CD14-positive monocyte (primary cell): ENCODE data around the gene CNKSR2. TPM values are rescaled to one million over a fixed set of nuclear protein-coding genes. Genes with fewer than 3 reads are reported as not detected.

Source experiments
- DNase-seq, 3 donors: peaks; one replicate each; pipeline ENCODE4 v3.0.0-alpha.2; 2011 to 2022
- H2AFZ ChIP-seq: 2 replicates; pipeline ENCODE4 v1.6.0; 2012; ENCODE audit warnings: mild to moderate bottlenecking, low read depth, low read length, inconsistent platforms; ENCODE audit not compliant: insufficient read depth, poor library complexity, severe bottlenecking
- H3K27ac ChIP-seq, 2 donors: 1 replicate in 1 of 2; 2 replicates in 1 of 2; pipeline ENCODE4 v1.5.1; 2012 to 2013; ENCODE audit warnings: low read length in 2 of 2, control low read depth in 1 of 2, inconsistent platforms in 1 of 2, low read depth in 1 of 2, mild to moderate bottlenecking in 1 of 2
- H3K27me3 ChIP-seq, 2 donors: one replicate each; pipeline versions ENCODE4 v1.6.0 to v1.6.1; 2011 to 2013; ENCODE audit warnings: low read length in 2 of 2; ENCODE audit not compliant: control insufficient read depth in 2 of 2, insufficient read depth in 2 of 2
- H3K36me3 ChIP-seq, 2 donors: replicated peaks in 1 of 2; 1 replicate in 1 of 2; 2 replicates in 1 of 2; pipeline versions ENCODE4 v1.5.1 to v1.6.1; 2012 to 2013; ENCODE audit warnings: low read length in 2 of 2, control low read depth in 1 of 2, inconsistent platforms in 1 of 2, mild to moderate bottlenecking in 1 of 2; ENCODE audit not compliant: insufficient read depth in 2 of 2, control insufficient read depth in 1 of 2
- H3K4me1 ChIP-seq, 2 donors: 1 replicate in 1 of 2; 2 replicates in 1 of 2; pipeline versions ENCODE4 v1.5.1 to v1.6.1; 2012 to 2013; ENCODE audit warnings: low read length in 2 of 2, control low read depth in 1 of 2, inconsistent platforms in 1 of 2, mild to moderate bottlenecking in 1 of 2, moderate library complexity in 1 of 2; ENCODE audit not compliant: insufficient read depth in 2 of 2, control insufficient read depth in 1 of 2
- H3K4me2 ChIP-seq: replicated peaks from 2 replicates; pipeline ENCODE3; 2012; ENCODE audit warnings: low read length, moderate library complexity, mild to moderate bottlenecking; ENCODE audit not compliant: poor library complexity, severe bottlenecking; ENCODE audit errors: extremely low read depth
- H3K4me3 ChIP-seq, 3 experiments: fragments of 200-600 bp in 1 of 3; sonication (generic) in 1 of 3; replicated peaks in 1 of 3; 1 replicate in 2 of 3; 2 replicates in 1 of 3; pipeline ENCODE4 v1.5.1; 2011 to 2013; ENCODE audit warnings: low read length in 3 of 3, mild to moderate bottlenecking in 3 of 3, control low read depth in 2 of 3, low read depth in 2 of 3, inconsistent platforms in 1 of 3, moderate library complexity in 1 of 3
- H3K79me2 ChIP-seq: 2 replicates; pipeline ENCODE4 v1.6.0; 2012; ENCODE audit warnings: mild to moderate bottlenecking, control low read depth, inconsistent platforms, low read length, moderate library complexity; ENCODE audit not compliant: insufficient read depth
- H3K9ac ChIP-seq: 2 replicates; pipeline ENCODE4 v1.6.0; 2017; ENCODE audit warnings: low read length, mild to moderate bottlenecking; ENCODE audit not compliant: insufficient read depth, poor library complexity, severe bottlenecking
- H3K9me3 ChIP-seq, 2 donors: replicated peaks in 1 of 2; 1 replicate in 1 of 2; 2 replicates in 1 of 2; pipeline versions ENCODE4 v1.5.1 to v1.6.1; 2012 to 2013; ENCODE audit warnings: low read length in 2 of 2, control low read depth in 1 of 2; ENCODE audit not compliant: control insufficient read depth in 1 of 2, insufficient read depth in 1 of 2
- H4K20me1 ChIP-seq: 2 replicates; pipeline ENCODE4 v1.6.0; 2012; ENCODE audit warnings: mild to moderate bottlenecking, low read length, control low read depth, moderate library complexity; ENCODE audit not compliant: insufficient read depth
- H3K27ac Mint-ChIP-seq, 7 donors: one replicate each; pipeline ENCODE4 v1.8.0; 2020; ENCODE audit warnings: mild to moderate bottlenecking in 7 of 7, mixed read lengths in 7 of 7, moderate library complexity in 6 of 7, inconsistent platforms in 2 of 7
- H3K27me3 Mint-ChIP-seq, 3 donors: one replicate each; pipeline ENCODE4 v1.8.0; 2021 to 2022; ENCODE audit warnings: low read depth in 3 of 3, mild to moderate bottlenecking in 3 of 3, mixed read lengths in 3 of 3, moderate library complexity in 3 of 3, inconsistent platforms in 1 of 3
- H3K36me3 Mint-ChIP-seq, 2 donors: one replicate each; pipeline ENCODE4 v1.8.0; 2020; ENCODE audit warnings: mixed read lengths in 2 of 2, inconsistent platforms in 1 of 2, mild to moderate bottlenecking in 1 of 2
- H3K4me1 Mint-ChIP-seq: one replicate; pipeline ENCODE4 v1.8.0; 2020; ENCODE audit warnings: mild to moderate bottlenecking, mixed read lengths
- H3K4me3 Mint-ChIP-seq, 2 donors: one replicate each; pipeline ENCODE4 v1.8.0; 2020; ENCODE audit warnings: mild to moderate bottlenecking in 2 of 2, mixed read lengths in 2 of 2, moderate library complexity in 1 of 2
- H3K9me3 Mint-ChIP-seq, 7 donors: one replicate each; pipeline ENCODE4 v1.8.0; 2020 to 2022; ENCODE audit warnings: mixed read lengths in 7 of 7, mild to moderate bottlenecking in 6 of 7, moderate library complexity in 6 of 7, inconsistent platforms in 2 of 7
- CTCF ChIP-seq: fragments of 200-600 bp; IDR thresholded peaks from one replicate; pipeline ENCODE4 v1.8.0; 2022; ENCODE audit warnings: antibody characterized with exemption, mild to moderate bottlenecking
- WGBS: methylation state at CpG from one replicate; pipeline ENCODE4 v1.1.5; 2013; ENCODE audit warnings: missing lambda C conversion rate; ENCODE audit not compliant: insufficient coverage; 5-methylcytosine and 5-hydroxymethylcytosine counted together
- intact Hi-C, 2 donors: fragments of 100-400 bp; cut with micrococcal nuclease; formaldehyde crosslinking; loops; one replicate each; pipeline versions ENCODE4 v1.15.0 to v1.15.1; 2023
- polyA plus RNA-seq, 3 donors: library from polyadenylated mRNA; depleted of rRNA in 1 of 3; unstranded in 2 of 3; stranded (reverse) in 1 of 3; fragments of 300-500 nt in 2 of 3; fragments of >200 nt in 1 of 3; fragmentation: Illumina TruSeq in 2 of 3; gene quantifications; 1 replicate in 2 of 3; 2 replicates in 1 of 3; pipeline ENCODE4 v1.2.3, GENCODE V29; 2012 to 2021

CNKSR2 gene
- polyA plus RNA-seq, 3 donors = 0.12 TPM; not detected in 2

DNA sequence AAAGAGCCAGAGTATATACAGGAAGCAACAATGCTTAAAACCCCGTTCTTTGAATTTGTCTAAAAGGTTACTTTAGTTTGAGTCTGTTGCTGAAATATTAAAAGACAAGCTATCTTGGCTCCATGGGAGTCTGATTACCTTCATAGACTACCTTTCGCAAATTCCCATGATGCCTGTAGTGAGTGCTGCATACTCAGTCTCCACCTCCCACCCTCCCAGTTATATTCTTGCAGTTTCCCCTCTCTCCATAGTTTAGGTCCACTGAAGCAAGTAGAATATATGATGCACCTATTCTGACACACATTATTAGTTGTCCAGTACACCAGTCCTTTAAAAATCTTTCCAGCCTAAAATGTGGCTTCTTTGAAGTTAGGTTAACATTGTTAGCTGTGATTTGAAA lies 2.4 kb downstream of the CNKSR2 start:
- no CpG with 5 or more reads among the region's 2 CpGs for WGBS
- H3K9me3 ChIP-seq = peaks cover 0 to 7% of the 10 kb centered on the region in 2 donors
- no peak for TF ChIP-seq CTCF
- Mint-ChIP-seq H3K9me3 (peaks cover 0 to 16% (median 3%) of the 10 kb centered on the region in 7 donors), H3K4me3 (no peak overlapping the region), H3K27ac (no peak overlapping the region), H3K4me1 (peaks cover 12% of the 10 kb centered on the region), H3K36me3 (no peaks in the 10 kb centered on the region), H3K27me3 (peaks cover 27 to 43% (median 35%) of the 10 kb centered on the region in 3 donors)
- no peak overlapping the region for H3K27ac ChIP-seq
- no peak for DNase-seq
- no peaks in the 10 kb centered on the region for H4K20me1 ChIP-seq
- H3K9ac ChIP-seq = no peak overlapping the region
- peaks cover 17 to 39% of the 10 kb centered on the region in 2 donors for H3K27me3 ChIP-seq
- peaks cover 0 to 12% of the 10 kb centered on the region in 2 donors for H3K4me1 ChIP-seq
- no peak overlapping the region for H2AFZ ChIP-seq
- intact Hi-C loops = no loop called here
- no peaks in the 10 kb centered on the region for H3K79me2 ChIP-seq
- no peaks in the 10 kb centered on the region for H3K36me3 ChIP-seq
- H3K4me3 ChIP-seq = no peak overlapping the region
- no peak overlapping the region for H3K4me2 ChIP-seq

DNA sequence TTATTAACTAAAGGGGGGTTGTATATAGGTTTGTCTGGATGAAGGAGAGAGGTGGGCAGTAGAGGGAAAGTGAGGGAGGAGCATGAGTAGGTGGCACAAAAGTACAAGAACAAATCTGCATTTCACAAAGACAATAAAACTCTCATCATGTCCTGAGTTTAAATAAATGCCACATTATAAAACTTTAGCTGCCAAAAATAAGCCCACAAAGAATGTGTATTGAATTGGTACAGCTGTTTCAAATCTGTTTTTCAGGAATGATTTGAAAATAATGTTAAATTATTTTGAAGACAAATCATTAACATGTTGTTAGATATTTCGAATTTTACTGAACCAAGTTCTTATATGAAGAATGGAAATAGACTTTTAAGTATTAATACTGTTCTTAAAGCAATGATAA lies 5.8 kb downstream of the CNKSR2 start:
- Mint-ChIP-seq H3K4me3 (no peak overlapping the region), H3K36me3 (no peaks in the 10 kb centered on the region), H3K4me1 (peaks cover 9% of the 10 kb centered on the region), H3K27me3 (peaks cover 17 to 19% (median 17%) of the 10 kb centered on the region in 3 donors), H3K9me3 (peaks cover 0 to 6% (median 0%) of the 10 kb centered on the region in 7 donors), H3K27ac (no peak overlapping the region)
- no peak overlapping the region for H3K9ac ChIP-seq
- peaks cover 0 to 3% of the 10 kb centered on the region in 2 donors for H3K4me1 ChIP-seq
- H3K36me3 ChIP-seq = no peaks in the 10 kb centered on the region
- WGBS = no CpG with 5 or more reads among the region's 1 CpG
- no peak overlapping the region for H3K4me2 ChIP-seq
- no peak for TF ChIP-seq CTCF
- no peak overlapping the region for H3K4me3 ChIP-seq
- H3K27me3 ChIP-seq = peaks cover 11 to 18% of the 10 kb centered on the region in 2 donors
- peaks cover 0 to 7% of the 10 kb centered on the region in 2 donors for H3K9me3 ChIP-seq
- H3K27ac ChIP-seq = no peak overlapping the region
- intact Hi-C loops = no loop called here
- H4K20me1 ChIP-seq = no peaks in the 10 kb centered on the region
- no peaks in the 10 kb centered on the region for H3K79me2 ChIP-seq
- DNase-seq = no peak
- H2AFZ ChIP-seq = no peak overlapping the region
